GM18867 (cell line): Measurements from ENCODE around the gene SEPTIN5.
"Not testable (repeated sequence)": the region's sequence is repeated elsewhere in the genome, so short reads cannot be mapped to it uniquely, and the experiment has no call there.

ENCODE experiments used
- ATAC-seq: cut with Tn5 transposase; IDR thresholded peaks from one replicate; pipeline ENCODE4 v1.9.1; 2021; ENCODE audit warnings: mild to moderate bottlenecking, moderate library complexity; ENCODE audit not compliant: unreplicated experiment

Gene SEPTIN5

GRCh38 chr22:19680911-19681862 lies 33.1 kb upstream of the SEPTIN5 start:
- no peak for ATAC-seq

DNA sequence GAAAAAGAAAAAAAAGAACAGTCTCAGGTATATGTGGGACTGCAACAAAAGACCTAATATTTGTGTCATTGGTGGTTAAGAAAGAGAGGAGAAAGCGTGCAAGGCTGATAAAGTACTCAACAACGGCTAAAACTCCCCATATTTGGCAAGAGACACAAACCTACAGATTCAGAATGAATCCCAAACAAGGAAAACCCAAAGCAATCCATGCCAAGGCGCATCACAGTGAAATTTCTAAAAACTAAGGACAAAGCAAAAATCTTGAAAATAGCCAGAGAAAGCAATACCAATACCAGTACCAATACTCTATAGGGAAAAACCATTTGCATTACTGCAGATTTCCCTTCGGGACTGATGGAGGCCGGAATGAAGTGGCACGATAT lies 32.4 kb upstream of the SEPTIN5 start:
- no peak for ATAC-seq

GRCh38 chr22:19686946-19687345 lies 27.4 kb upstream of the SEPTIN5 start:
- ATAC-seq: no peak

- ATAC-seq: no peak
Measured at GRCh38 chr22:19687561-19688300, 26.6 kb upstream of the SEPTIN5 start.

GRCh38 chr22:19688301-19689290 lies 25.7 kb upstream of the SEPTIN5 start:
- ATAC-seq: no peak

DNA sequence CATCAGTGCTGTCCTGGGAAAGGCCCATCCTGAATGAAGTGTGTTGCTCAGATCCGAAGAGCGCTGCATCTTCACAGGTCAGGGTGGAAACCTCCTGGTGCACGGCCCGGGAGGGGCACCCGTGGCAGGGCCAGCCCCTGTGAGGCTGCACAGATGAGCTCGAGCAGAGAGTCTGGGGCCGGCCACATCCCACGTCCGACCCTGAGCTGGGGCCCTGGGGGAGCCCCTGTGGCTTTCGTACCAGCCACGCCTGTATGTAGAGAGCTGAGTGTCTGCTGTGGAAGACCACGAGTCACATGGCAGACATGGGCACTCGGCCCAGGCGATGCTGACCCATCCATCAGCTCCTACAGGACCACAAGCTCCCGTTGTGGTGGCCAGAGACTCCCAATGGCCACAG lies 24.9 kb upstream of the SEPTIN5 start:
- no peak for ATAC-seq

GRCh38 chr22:19691007-19691720 lies 23.1 kb upstream of the SEPTIN5 start:
- no peak for ATAC-seq

DNA sequence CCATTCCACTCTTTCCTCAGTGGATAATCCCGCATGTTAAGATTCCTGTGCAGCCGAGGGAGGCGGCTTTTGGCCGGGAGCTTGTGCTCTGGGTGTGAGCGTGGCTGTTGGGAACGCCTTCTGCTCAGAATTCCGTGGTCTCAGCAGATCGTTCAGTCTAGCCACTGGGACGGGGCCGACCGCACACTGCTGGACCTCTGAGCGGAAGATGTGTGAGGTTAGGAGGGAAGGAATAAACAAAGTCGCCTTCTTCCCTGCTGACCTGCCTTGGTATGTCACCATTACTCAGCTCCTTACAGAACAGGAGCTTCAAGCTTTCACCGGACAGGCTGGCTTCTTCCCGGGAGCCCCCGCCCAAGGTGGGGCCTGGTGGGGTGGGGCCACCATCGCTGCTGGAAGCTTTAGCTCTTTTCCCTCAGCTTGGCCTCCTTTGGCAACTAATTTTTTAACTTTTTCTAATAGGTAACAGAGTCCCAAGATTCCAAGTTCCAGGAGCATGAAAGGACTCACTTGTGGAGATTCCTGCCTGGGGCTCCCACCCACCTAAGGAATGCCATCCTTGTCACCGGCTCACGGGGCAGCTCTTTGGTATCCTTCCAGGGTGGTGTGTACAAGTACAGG lies 22.5 kb upstream of the SEPTIN5 start:
- ATAC-seq: no peak

- ATAC-seq: no peak
Measured at GRCh38 chr22:19693581-19693980, 20.7 kb upstream of the SEPTIN5 start.

DNA sequence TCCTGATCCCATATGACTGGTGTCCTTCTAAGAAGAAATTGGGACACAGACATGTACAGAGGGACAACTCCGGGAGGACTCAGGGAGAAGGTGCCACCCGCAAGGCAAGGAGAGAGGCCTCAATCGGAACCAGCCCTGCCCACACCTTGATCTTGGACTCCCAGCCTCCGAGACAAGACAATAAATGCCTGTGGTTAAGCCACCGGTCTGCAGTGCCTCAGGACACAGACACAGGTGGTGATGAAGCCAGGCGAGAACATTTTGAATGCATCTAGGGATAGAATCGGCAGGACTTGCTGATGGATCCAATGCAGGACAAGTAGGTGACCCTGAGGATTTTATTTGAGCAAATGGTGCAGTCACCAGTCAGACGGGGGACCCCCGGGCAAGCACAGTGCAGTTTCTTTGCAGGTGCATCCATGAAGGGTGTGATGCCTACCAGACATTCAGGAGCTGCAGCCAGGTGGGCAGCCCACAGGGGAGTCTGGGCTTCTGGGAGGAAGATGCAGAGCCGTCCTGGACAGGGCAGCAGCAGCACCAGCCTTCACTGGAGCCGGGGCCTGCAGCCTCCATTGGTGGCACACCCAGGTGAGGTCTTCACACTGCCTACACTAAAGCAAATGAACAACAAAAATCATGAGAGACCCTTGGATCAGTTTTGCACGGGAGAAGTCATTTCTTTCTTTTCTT lies 20.2 kb upstream of the SEPTIN5 start:
- ATAC-seq: no peak

DNA sequence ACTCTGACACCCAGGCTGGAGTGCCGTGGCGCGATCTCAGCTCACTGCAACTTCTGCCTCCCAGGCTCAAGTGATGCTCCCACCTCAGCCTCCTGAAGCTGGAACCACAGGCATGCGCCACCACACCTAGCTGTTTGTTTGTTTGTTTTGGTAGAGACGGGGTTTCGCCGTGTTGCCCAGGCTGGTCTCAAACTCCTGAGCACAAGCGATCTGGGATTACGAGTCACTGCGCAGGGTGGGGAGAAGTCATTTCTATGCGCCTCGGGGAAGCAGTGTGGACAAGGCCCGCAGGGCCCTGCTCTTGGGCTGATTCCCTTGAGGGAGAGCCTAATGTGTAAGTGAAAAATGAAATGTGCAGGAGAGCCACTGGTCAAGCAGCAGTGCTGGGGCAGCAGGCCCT lies 19.6 kb upstream of the SEPTIN5 start:
- ATAC-seq: no peak

GRCh38 chr22:19696504-19697276 lies 17.6 kb upstream of the SEPTIN5 start:
- ATAC-seq: no peak

GRCh38 chr22:19697871-19698270 lies 16.4 kb upstream of the SEPTIN5 start:
- ATAC-seq: not testable (repeated sequence)

DNA sequence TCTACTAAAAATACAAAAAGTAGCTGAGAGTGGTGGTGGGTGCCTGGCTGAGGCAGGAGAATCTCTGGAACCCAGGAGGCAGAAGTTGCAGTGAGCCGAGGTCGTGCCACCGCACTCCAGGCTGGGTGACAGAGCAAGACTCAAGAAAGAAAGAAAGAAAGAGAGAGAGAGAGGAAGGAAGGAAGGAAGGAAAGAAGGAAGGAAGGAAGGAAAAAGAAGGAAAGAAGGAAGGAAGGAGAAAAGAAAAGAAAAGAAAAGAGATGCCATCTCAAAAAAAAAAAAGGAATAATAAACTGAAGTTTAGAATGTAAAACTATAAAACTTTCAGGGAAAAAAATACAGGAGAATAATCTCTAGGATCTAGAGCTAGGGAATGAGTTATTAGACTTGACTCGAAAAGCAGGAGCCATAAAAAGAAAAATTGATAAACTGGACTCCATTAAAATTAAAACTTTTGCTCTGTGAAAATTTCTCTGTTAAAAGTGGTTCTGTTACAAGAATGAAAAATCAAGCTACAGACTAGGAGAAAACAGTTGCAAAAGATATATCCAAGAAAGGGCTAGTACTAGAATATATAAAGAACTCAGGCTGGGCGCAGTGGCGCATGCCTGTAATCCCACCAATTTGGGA lies 13.4 kb upstream of the SEPTIN5 start:
- no peak for ATAC-seq

DNA sequence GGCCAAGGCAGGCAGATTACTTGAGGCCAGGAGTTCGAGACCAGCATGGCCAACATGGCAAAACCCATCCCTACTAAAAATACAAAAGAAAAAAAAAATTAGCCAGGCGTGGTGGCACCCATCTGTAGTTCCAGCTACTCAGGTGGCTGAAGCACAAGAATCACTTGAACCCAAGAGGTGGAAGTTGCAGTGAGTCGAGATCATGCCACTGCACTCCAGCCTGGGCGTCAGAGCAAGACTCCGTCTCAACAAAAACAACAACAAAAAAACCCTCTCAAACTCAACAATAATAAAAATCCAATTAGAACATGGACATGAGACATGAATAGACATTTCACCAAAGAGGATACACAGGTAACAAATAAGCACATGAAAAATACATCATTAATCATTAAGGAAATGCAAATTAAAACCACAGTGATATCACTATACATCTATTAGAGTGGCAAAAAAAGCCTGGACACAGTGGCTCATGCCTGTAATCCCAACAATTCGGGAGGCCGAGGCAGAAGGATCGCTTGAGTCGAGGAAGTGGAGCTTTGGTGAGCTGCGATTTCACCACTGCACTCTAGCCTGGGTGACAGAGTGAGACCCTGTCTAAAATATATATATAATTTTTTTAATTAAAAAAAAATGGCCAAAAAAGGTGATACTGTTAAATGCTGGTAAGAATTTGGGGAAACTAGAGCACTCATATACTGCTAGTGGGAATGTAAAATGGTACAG lies 12.7 kb upstream of the SEPTIN5 start:
- no peak for ATAC-seq

GRCh38 chr22:19703869-19704268 lies 10.4 kb upstream of the SEPTIN5 start:
- ATAC-seq: no peak

DNA sequence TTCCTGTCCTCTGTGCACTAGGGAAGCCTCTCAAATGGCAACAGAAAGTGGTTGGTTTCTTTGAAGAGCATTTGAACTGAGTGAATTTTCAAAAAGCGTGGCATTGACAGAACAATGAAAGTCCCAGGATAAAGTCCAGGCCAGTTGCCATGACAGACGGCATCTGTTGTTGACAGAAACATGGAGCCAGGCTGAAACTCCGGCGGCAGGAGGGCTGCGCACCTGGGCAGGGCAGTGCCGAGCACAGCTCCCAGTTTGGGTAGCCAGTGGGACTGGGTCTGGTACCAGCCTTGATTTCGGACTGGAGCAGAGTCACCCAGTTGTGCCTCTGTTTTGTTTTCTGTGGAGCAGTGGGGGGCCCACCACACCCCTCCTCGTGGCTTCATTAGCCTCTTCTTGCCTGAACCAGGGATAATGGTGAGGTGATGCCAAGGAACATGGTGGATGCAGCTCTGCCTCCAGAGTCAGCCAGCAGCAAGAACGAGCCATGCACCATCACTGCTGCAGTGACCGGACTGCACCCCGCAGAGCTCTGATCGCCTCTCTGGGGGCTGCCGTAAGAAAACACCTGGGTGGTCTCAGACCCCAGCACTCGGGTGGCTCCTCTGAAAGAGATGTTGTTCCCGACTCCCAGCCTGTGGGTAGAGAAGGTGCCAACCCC lies 9.8 kb upstream of the SEPTIN5 start:
- ATAC-seq: no peak
